BLaER1 (cell line): Measurements from ENCODE around the gene SCN1A.
"Not testable (repeated sequence)": the region's sequence is repeated elsewhere in the genome, so short reads cannot be mapped to it uniquely, and the experiment has no call there.

Experiments
- H3K27ac ChIP-seq: shearing (Covaris generic); formaldehyde crosslinking; 2 replicates; pipeline ENCODE4 v1.8.1; 2022
- H3K27me3 ChIP-seq: shearing (Covaris generic); formaldehyde crosslinking; 2 replicates; pipeline ENCODE4 v1.8.1; 2022
- H3K36me3 ChIP-seq: shearing (Covaris generic); formaldehyde crosslinking; 2 replicates; pipeline ENCODE4 v1.8.1; 2022
- H3K4me1 ChIP-seq: shearing (Covaris generic); formaldehyde crosslinking; 2 replicates; pipeline ENCODE4 v1.8.1; 2022
- H3K4me2 ChIP-seq: shearing (Covaris generic); formaldehyde crosslinking; 2 replicates; pipeline ENCODE4 v1.8.1; 2022
- H3K4me3 ChIP-seq: shearing (Covaris generic); formaldehyde crosslinking; 2 replicates; pipeline ENCODE4 v1.8.1; 2022
- H3K9ac ChIP-seq: shearing (Covaris generic); formaldehyde crosslinking; 2 replicates; pipeline ENCODE4 v1.8.1; 2022
- H3K9me3 ChIP-seq: shearing (Covaris generic); formaldehyde crosslinking; 2 replicates; pipeline ENCODE4 v1.8.1; 2022
- H4K20me1 ChIP-seq: shearing (Covaris generic); formaldehyde crosslinking; 2 replicates; pipeline ENCODE4 v1.8.1; 2022
- Cebpa-rat ChIP-seq: shearing (Covaris generic); IDR thresholded peaks from 2 replicates; pipeline ENCODE4 v1.8.1; 2022

The SCN1A gene

GRCh38 chr2:166115589-166115988 is 12.2 kb downstream of the SCN1A start:
- Histone ChIP-seq H3K9ac (no peak overlapping the region), H3K36me3 (no peaks in the 10 kb centered on the region), H3K27ac (no peak overlapping the region), H3K4me3 (no peak overlapping the region), H3K4me1 (no peaks in the 10 kb centered on the region), H3K27me3 (no peaks in the 10 kb centered on the region), H4K20me1 (no peaks in the 10 kb centered on the region), H3K4me2 (no peak overlapping the region), H3K9me3 (peaks cover 9% of the 10 kb centered on the region)
- TF ChIP-seq Cebpa-rat: no peak

DNA sequence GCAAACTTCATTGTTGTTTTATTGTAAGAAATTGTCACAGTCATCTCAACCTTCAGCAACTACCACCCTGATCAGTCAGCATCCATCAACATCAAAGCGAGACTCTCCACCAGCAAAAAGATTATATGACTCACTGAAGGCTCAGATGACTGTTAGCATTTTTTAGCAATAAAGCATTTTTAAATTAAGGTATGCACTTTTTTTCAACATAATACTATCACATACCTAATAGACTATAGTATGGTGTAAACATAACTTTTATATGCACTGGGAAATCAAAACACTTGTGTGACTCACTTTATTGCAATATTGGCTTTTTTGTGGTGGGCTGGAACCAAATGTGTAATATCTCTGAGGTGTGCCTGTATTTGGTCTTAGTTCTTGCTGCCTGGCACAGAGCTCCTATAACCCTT is 15.6 kb downstream of the SCN1A start:
- Histone ChIP-seq H3K9ac (no peak overlapping the region), H3K4me2 (no peak overlapping the region), H3K36me3 (no peaks in the 10 kb centered on the region), H3K27ac (no peak overlapping the region), H3K4me3 (no peak overlapping the region), H3K4me1 (no peaks in the 10 kb centered on the region), H4K20me1 (no peaks in the 10 kb centered on the region), H3K9me3 (peaks cover 13% of the 10 kb centered on the region), H3K27me3 (no peaks in the 10 kb centered on the region)
- no peak for TF ChIP-seq Cebpa-rat

DNA sequence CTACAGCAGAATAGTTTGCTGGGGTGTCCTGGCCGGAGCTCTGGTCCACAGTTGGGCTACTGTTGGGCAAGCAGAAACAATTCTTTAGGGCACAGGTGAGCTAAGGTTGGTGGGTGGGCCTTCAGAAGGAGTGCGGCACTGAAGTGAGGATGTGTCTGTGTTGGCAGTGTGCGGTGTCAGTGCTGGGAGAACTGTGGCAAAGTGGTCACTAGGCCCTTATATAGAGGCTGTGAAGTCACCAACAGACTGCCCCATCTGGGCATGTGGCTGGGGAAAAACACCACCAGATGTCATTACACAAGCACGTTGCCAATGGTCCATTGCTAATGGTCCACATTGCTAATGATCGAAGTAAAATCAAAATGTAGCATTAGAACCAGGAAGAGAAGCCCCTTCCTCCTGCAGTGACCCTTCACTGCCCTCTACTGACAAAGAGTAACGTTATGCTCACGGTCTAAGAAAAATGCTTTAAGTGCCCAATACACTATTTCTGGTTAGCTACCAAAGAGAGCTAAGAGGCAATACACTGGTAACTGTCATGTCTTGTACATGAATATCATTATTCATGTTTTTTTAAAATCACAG is 21.3 kb downstream of the SCN1A start:
- no peak for TF ChIP-seq Cebpa-rat
- Histone ChIP-seq H3K36me3 (no peaks in the 10 kb centered on the region), H3K27me3 (no peaks in the 10 kb centered on the region), H3K9ac (no peak overlapping the region), H3K4me2 (no peak overlapping the region), H4K20me1 (no peaks in the 10 kb centered on the region), H3K9me3 (peaks cover 13% of the 10 kb centered on the region), H3K4me1 (peaks cover 11% of the 10 kb centered on the region), H3K27ac (no peak overlapping the region), H3K4me3 (no peak overlapping the region)

DNA sequence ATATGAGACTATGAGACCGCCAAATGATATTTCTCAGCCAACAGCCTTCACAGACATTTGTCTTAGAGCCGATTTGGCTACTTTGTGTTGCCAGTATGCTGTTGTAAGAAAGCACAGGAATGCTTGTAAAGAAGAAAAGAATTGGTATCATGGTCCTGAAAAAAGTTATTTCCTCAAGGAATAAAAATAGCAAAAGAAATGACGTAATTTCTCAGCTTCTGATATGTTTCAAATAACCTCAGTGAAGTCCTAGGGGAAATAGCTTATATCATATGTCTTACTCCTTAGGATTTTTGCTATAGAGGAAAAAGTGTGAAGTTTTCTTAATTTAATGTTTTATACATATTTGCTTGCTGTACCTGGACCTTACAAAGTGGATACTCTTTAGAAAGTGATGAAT is 23.0 kb downstream of the SCN1A start:
- H3K27ac ChIP-seq: no peak overlapping the region
- H3K9ac ChIP-seq: no peak overlapping the region
- no peaks in the 10 kb centered on the region for H3K9me3 ChIP-seq
- H4K20me1 ChIP-seq: no peaks in the 10 kb centered on the region
- peak overlapping the region; percentile 23; the same call in 1 of the 2 replicates for H3K4me2 ChIP-seq
- H3K36me3 ChIP-seq: no peaks in the 10 kb centered on the region
- H3K27me3 ChIP-seq: no peaks in the 10 kb centered on the region
- no peak for TF ChIP-seq Cebpa-rat
- H3K4me1 ChIP-seq: peaks cover 11% of the 10 kb centered on the region
- H3K4me3 ChIP-seq: no peak overlapping the region

GRCh38 chr2:166104084-166104483 is 23.7 kb downstream of the SCN1A start:
- H4K20me1 ChIP-seq: no peaks in the 10 kb centered on the region
- H3K4me2 ChIP-seq: no peak overlapping the region; the same call in 1 of the 2 replicates
- no peak overlapping the region for H3K9ac ChIP-seq
- H3K9me3 ChIP-seq: no peaks in the 10 kb centered on the region
- no peak overlapping the region for H3K27ac ChIP-seq
- peaks cover 11% of the 10 kb centered on the region for H3K4me1 ChIP-seq
- no peak overlapping the region for H3K4me3 ChIP-seq
- no peaks in the 10 kb centered on the region for H3K36me3 ChIP-seq
- no peak for TF ChIP-seq Cebpa-rat
- H3K27me3 ChIP-seq: no peaks in the 10 kb centered on the region

DNA sequence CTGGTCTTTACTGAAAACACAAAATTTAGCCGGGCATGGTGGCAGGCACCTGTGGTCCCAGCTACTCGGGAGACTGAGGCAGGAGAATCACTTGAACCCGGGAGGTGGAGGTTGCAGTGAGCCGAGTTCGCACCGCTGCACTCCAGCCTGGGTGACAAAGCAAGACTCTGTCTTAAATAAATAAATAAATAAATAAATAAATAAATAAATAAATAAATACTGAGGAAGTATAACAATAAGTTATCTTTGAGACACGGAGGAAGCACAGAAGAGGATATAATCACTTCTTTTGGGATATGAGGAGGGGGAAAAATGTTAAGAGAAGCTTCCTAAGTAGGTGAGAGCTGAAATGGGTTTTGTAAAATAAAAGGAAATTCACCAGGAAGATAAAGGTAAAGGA is 24.5 kb downstream of the SCN1A start:
- H4K20me1 ChIP-seq, H3K9ac ChIP-seq, H3K27me3 ChIP-seq, H3K4me2 ChIP-seq, H3K36me3 ChIP-seq, H3K4me3 ChIP-seq, H3K27ac ChIP-seq, H3K9me3 ChIP-seq: not testable (repeated sequence)
- peaks cover 11% of the 10 kb centered on the region for H3K4me1 ChIP-seq

- TF ChIP-seq Cebpa-rat: no peak
- Histone ChIP-seq H3K36me3 (no peaks in the 10 kb centered on the region), H3K9me3 (no peaks in the 10 kb centered on the region; the same call in 1 of the 2 replicates), H3K4me3 (no peak overlapping the region), H3K9ac (no peak overlapping the region), H3K27me3 (no peaks in the 10 kb centered on the region), H4K20me1 (no peaks in the 10 kb centered on the region), H3K4me1 (no peaks in the 10 kb centered on the region), H3K4me2 (no peak overlapping the region), H3K27ac (no peak overlapping the region)
Observed at GRCh38 chr2:166094325-166094724, 33.5 kb downstream of the SCN1A start.

DNA sequence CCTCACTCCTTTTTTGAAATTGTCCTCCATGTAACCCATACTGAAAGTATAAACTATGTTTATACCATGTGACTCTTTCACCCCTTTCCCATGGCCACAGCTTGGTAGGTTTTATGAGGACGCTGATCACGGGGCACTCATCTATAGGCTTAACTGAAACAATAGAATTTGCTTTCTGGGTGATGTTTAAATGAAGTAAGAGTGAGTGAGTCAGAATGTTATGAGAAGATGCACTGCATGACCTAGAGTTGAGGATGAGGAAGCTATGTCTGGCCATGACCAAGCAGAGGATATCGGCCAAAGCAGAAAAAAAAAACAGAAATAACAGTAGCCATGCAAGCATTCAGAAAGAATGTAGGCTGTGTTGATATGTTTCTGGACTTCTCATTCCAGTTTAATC is 34.9 kb downstream of the SCN1A start:
- Histone ChIP-seq H3K4me1 (no peaks in the 10 kb centered on the region), H3K9ac (no peak overlapping the region), H3K4me2 (no peak overlapping the region), H3K27me3 (no peaks in the 10 kb centered on the region), H3K9me3 (no peaks in the 10 kb centered on the region), H3K4me3 (no peak overlapping the region), H4K20me1 (no peaks in the 10 kb centered on the region), H3K27ac (no peak overlapping the region), H3K36me3 (no peaks in the 10 kb centered on the region)
- no peak for TF ChIP-seq Cebpa-rat

DNA sequence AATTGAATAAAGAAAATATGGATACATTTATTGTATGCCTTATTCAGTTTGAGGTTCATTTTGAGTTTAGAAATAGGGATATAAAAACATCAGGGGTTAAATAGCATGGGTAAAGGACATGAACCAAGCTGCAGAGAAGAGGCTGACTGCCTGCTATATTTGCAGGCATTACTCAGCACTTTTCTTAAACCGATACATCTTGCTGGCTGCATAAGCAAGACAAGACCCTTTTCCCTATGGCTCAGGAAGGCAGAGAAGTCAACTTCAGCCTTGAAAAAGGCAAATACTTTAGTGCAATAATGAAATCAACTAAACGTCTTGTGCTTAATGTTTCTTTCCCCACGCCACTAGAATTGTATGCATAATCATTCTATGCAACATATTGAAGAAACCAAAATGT is 36.4 kb downstream of the SCN1A start:
- Histone ChIP-seq H4K20me1 (no peaks in the 10 kb centered on the region), H3K4me3 (no peak overlapping the region), H3K36me3 (no peaks in the 10 kb centered on the region), H3K4me1 (peaks cover 7% of the 10 kb centered on the region), H3K4me2 (no peak overlapping the region), H3K9ac (no peak overlapping the region), H3K27ac (no peak overlapping the region), H3K9me3 (no peaks in the 10 kb centered on the region), H3K27me3 (no peaks in the 10 kb centered on the region)
- TF ChIP-seq Cebpa-rat: no peak

DNA sequence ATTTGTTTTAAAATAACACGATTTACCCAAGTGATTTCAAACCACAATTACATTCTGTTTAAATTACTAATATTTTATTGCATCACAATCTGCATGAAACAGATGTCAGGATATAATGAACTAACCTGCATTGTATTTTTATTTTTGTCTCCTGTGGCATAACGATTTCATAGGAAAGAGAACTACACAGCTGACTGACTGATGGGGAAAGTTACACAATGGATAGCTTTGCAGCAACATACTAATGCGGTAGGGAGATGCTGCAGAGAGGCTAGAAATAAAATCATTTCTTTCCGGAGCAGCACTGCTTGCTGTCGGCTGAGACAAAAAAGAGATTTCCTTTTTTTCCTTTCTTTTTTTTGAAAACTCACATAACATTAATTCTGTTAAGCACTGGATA is 36.9 kb downstream of the SCN1A start:
- Histone ChIP-seq H3K9ac (no peak overlapping the region), H4K20me1 (no peaks in the 10 kb centered on the region), H3K4me1 (peaks cover 12% of the 10 kb centered on the region), H3K9me3 (no peaks in the 10 kb centered on the region), H3K27ac (no peak overlapping the region), H3K4me2 (no peak overlapping the region), H3K36me3 (no peaks in the 10 kb centered on the region), H3K27me3 (no peaks in the 10 kb centered on the region), H3K4me3 (no peak overlapping the region)
- TF ChIP-seq Cebpa-rat: no peak

DNA sequence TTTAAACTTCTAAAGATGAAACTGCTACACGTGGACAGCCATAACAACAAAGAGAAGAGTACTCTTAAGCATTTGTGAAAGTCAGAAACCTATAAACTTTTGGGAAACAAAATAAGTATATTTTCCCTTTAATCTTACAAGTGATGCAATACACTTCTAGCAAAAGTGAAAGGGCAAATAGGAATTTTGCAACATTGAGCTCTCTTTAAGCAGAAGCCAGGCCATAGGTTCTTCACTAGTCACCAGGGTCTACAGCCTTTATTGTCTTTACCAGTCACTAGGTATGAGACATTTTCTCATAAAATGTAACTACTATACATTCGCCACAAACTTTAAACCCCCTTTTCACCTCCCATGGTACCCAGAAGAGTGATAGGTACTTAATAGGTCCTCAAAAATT is 37.5 kb downstream of the SCN1A start:
- no peak overlapping the region for H3K4me3 ChIP-seq
- H3K4me1 ChIP-seq: peaks cover 14% of the 10 kb centered on the region
- no peaks in the 10 kb centered on the region for H3K9me3 ChIP-seq
- no peaks in the 10 kb centered on the region for H3K36me3 ChIP-seq
- H3K27me3 ChIP-seq: no peaks in the 10 kb centered on the region
- no peak overlapping the region for H3K9ac ChIP-seq
- H3K27ac ChIP-seq: no peak overlapping the region
- no peak for TF ChIP-seq Cebpa-rat
- H4K20me1 ChIP-seq: no peaks in the 10 kb centered on the region
- H3K4me2 ChIP-seq: no peak overlapping the region
